Spleen (tissue), 7 donors: ENCODE data around the gene ISCA2.

Source experiments
- CTCF ChIP-seq, 11 experiments: fragments of 200-600 bp in 7 of 11; fragments of 450-650 bp in 4 of 11; sonication (generic) in 4 of 11; IDR thresholded peaks in 8 of 11; conservative IDR thresholded peaks in 3 of 11; 1 replicate in 7 of 11; 2 replicates in 4 of 11; pipeline versions ENCODE4 v1.4.0 to v1.8.0; 2016 to 2021; ENCODE audit warnings: antibody characterized with exemption in 11 of 11, inconsistent platforms in 4 of 11, mild to moderate bottlenecking in 1 of 11
- POLR2A ChIP-seq, 3 donors: fragments of 450-650 bp; IDR thresholded peaks; one replicate each; pipeline ENCODE4 v1.5.1; 2017; ENCODE audit warnings: antibody characterized with exemption in 3 of 3, mild to moderate bottlenecking in 1 of 3
- donor health status: DM: no; HTN: no; CAD: no; lungs with moderate emphysema.
- donor health status: DM: no; HTN: no; CAD: no.
- donor health status: DM: no; HTN: no; CAD: no.

- TF ChIP-seq CTCF (IDR thresholded peaks at IDR 0.05 in 8 of 11, conservative IDR thresholded peaks at IDR 0.05 in 3 of 11) (no peak), POLR2A (IDR thresholded peaks at IDR 0.05) (no peak)
Observed at GRCh38 chr14:74465335-74465734, 28.2 kb upstream of the ISCA2 start.
